ENCODE data around the gene WDPCP.
A peak's percentile ranks its signal among the peaks of the same experiment; 100 is the strongest.
"Not testable (repeated sequence)": the region's sequence is repeated elsewhere in the genome, so short reads cannot be mapped to it uniquely, and the experiment has no call there.

The WDPCP gene

GRCh38 chr2:63218800-63219526 is 369.3 kb downstream of the WDPCP start:
- DNase-seq = no peak

- DNase-seq = no peak
These were observed 393.0 kb downstream of the WDPCP start for GRCh38 chr2:63195310-63195709.

- no peak for DNase-seq
These were observed 394.1 kb downstream of the WDPCP start for GRCh38 chr2:63194175-63194574.

- no peak for DNase-seq
These were observed 395.1 kb downstream of the WDPCP start for GRCh38 chr2:63192889-63193774.

- DNase-seq = no peak
These were observed 395.9 kb downstream of the WDPCP start for GRCh38 chr2:63192169-63192888.

- DNase-seq = peak; percentile 38
These were observed 399.3 kb downstream of the WDPCP start for GRCh38 chr2:63189026-63189425.

- DNase-seq = no peak
These were observed 401.9 kb downstream of the WDPCP start for GRCh38 chr2:63186331-63186730.

- no peak for DNase-seq
These were observed 425.0 kb downstream of the WDPCP start for GRCh38 chr2:63163161-63163820.

GRCh38 chr2:63159262-63159661 is 429.0 kb downstream of the WDPCP start:
- DNase-seq = no peak

- DNase-seq = not testable (repeated sequence)
These were observed 451.6 kb downstream of the WDPCP start for GRCh38 chr2:63136683-63137082.

GRCh38 chr2:63132020-63132419 is 456.3 kb downstream of the WDPCP start:
- DNase-seq = no peak

GRCh38 chr2:63131196-63131595 is 457.1 kb downstream of the WDPCP start:
- no peak for DNase-seq

- DNase-seq = no peak
These were observed 460.7 kb downstream of the WDPCP start for GRCh38 chr2:63127594-63127993.

- DNase-seq = no peak
These were observed 463.4 kb downstream of the WDPCP start for GRCh38 chr2:63124850-63125249.

GRCh38 chr2:63124218-63124617 is 464.1 kb downstream of the WDPCP start:
- no peak for DNase-seq

- no peak for DNase-seq
These were observed 465.4 kb downstream of the WDPCP start for GRCh38 chr2:63122921-63123320.

- no peak for DNase-seq
These were observed 467.0 kb downstream of the WDPCP start for GRCh38 chr2:63121055-63121834.

GRCh38 chr2:63118821-63119220 is 469.5 kb downstream of the WDPCP start:
- DNase-seq = no peak

- no peak for DNase-seq
These were observed 483.8 kb downstream of the WDPCP start for GRCh38 chr2:63104482-63104881.

- no peak for DNase-seq
These were observed 486.3 kb downstream of the WDPCP start for GRCh38 chr2:63101954-63102353.

GRCh38 chr2:63099032-63099431 is 489.2 kb downstream of the WDPCP start:
- DNase-seq = no peak

GRCh38 chr2:63096491-63096890 is 491.8 kb downstream of the WDPCP start:
- no peak for DNase-seq
